HG03469 (cell line): Measurements from ENCODE around the gene AP5Z1.

Experiments used
- ATAC-seq: cut with Tn5 transposase; IDR thresholded peaks from one replicate; pipeline ENCODE4 v1.9.1; 2021; ENCODE audit warnings: mild to moderate bottlenecking, moderate library complexity, moderate number of reproducible peaks; ENCODE audit not compliant: unreplicated experiment

AP5Z1 gene

GRCh38 chr7:4836206-4836661 lies 60.8 kb downstream of the AP5Z1 start:
- no peak for ATAC-seq

- ATAC-seq = no peak
Measured at GRCh38 chr7:4837041-4837802, 61.8 kb downstream of the AP5Z1 start.

- ATAC-seq = no peak
Measured at GRCh38 chr7:4837803-4838625, 62.6 kb downstream of the AP5Z1 start.

- ATAC-seq = no peak
Measured at GRCh38 chr7:4838626-4839334, 63.4 kb downstream of the AP5Z1 start.

GRCh38 chr7:4840079-4840501 lies 64.7 kb downstream of the AP5Z1 start:
- no peak for ATAC-seq
